ENCODE data around the gene MCM5.

GRCh38 chr22:35450824-35451569, 51.1 kb downstream of the MCM5 start:
- TF ChIP-seq CTCF (conservative IDR thresholded peaks at IDR 0.05) (no peak), ZFX (IDR thresholded peaks at IDR 0.05) (no peak)

Data from C4-2B (cell line).